DOHH2 (cell line): ENCODE data around the gene CAMTA1.

ENCODE experiments used
- EZH2phosphoT487 ChIP-seq: fragments of 200-600 bp; sonication (generic); IDR thresholded peaks from 2 replicates; pipeline ENCODE4 v1.6.1; 2017; ENCODE audit warnings: borderline replicate concordance, mild to moderate bottlenecking, antibody characterized with exemption, low read length, moderate library complexity, mixed read lengths
- TF ChIP-seq, protein P1 (sequence below): fragments of 200-600 bp; sonication (generic); IDR thresholded peaks from one replicate; pipeline ENCODE4 v1.5.1; 2014; ENCODE audit warnings: antibody characterized with exemption, mild to moderate bottlenecking, low read depth, low read length; ENCODE audit not compliant: poor library complexity, severe bottlenecking

- TF ChIP-seq, protein P1, sequence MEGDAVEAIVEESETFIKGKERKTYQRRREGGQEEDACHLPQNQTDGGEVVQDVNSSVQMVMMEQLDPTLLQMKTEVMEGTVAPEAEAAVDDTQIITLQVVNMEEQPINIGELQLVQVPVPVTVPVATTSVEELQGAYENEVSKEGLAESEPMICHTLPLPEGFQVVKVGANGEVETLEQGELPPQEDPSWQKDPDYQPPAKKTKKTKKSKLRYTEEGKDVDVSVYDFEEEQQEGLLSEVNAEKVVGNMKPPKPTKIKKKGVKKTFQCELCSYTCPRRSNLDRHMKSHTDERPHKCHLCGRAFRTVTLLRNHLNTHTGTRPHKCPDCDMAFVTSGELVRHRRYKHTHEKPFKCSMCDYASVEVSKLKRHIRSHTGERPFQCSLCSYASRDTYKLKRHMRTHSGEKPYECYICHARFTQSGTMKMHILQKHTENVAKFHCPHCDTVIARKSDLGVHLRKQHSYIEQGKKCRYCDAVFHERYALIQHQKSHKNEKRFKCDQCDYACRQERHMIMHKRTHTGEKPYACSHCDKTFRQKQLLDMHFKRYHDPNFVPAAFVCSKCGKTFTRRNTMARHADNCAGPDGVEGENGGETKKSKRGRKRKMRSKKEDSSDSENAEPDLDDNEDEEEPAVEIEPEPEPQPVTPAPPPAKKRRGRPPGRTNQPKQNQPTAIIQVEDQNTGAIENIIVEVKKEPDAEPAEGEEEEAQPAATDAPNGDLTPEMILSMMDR = no peak
- TF ChIP-seq EZH2phosphoT487 = no peak
Measured at GRCh38 chr1:7607097-7607496, 821.8 kb downstream of the CAMTA1 start.
